ENCODE data around the gene RESP18. TPM values are rescaled to one million over a fixed set of nuclear protein-coding genes. Genes with fewer than 3 reads are reported as not detected.

RESP18 gene
- not detected in 2 replicates for total RNA-seq (2014; rRNA removed; shearing (Covaris generic))

DNA sequence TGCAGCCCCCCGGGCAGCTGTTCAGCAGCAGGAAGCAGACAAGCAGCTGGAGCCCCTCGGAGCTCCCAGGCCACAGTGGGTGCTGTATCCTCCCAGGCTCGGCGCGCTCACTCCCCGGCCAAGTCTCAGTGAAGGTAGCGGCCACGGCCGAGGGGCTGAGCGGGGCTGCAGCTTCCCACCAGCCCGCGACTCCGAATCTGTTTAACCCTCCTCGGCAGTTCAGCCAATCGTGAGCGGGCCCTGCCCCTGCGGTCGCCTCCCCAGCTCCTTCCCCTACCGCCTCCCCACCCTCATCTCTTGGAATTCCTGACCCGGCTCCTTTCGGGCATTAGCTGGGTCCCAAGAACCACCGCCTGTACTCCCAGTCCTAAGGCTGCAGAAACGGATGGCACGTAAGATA is at the start of gene RESP18:
Gene RESP18 (minus strand): TSS at position 203 of the 400 bp plus-strand sequence.
- no peak for DNase-seq (ENCODE audit: low spot score)

DNA sequence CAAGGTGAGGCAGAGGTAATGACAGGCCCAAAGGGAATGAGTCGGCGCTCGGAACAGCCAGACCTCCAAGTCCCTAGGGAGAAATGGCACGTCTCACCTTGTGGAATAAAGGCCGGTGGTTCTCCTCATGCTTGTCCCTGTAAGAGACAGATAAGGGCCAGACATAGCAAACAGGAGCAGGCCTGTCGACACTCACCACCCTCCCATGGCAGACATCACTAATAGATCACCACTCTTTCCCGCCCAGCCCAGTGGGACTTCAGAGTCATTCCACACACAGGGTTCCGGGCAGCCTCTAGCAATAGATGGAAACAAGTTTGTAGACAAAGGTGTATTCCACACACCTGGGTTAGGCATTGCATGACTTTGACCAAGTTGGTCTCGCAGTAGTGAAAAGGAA is 48.9 kb upstream of the RESP18 start:
- DNase-seq (ENCODE audit: low spot score) = no peak

DNA sequence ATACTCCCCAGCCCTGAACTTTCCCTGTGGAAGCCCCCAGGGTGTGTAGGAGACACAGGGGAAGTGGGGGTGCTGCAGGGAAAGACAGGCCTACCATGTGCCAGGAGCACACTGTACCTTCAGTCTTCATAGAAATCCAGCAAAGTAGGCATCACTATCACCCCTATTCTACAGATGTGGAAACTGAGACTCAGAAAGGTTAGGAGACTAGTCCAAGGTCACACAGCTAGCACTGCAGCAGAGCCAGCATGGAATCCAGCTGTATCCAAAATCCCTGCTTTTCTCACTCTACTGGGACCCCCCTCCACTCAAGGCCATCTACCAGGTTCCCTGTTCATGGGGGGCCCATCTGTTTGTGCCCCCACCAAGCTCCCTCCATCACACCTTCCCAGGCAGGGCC is 48.4 kb upstream of the RESP18 start:
- DNase-seq (ENCODE audit: low spot score) = no peak

DNA sequence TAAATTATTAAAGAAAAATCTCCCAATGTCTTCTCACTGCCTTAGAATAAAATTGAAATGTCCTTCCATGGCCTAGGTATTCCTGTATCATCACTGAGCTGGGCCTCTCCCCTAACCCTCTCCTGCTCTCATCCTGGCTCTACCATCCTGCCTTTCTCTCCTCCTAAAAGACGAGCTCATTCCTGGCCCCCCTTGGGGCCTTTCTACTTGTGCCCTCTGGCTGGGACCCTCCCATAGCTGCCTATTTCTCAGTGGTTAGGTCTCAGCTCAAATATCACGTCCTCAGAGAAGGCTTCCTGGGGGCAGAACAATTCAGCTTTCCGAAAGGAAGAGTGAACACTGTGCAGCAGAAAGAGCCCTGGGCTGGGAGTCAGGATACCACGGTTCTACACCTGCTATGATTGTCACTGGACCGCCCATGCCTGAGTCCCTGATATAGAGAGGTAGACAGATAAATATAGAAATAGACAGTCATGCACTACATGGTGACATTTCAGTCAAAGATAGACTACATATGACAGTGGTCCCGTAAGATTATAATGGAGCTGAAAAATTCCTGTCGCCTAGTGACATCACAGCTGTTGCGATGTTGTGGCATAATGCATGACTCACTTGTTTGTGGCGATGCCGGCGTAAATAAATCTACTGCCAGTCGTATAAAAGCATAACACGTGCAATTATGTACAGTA is 45.8 kb upstream of the RESP18 start:
- no peak for DNase-seq (ENCODE audit: low spot score)

DNA sequence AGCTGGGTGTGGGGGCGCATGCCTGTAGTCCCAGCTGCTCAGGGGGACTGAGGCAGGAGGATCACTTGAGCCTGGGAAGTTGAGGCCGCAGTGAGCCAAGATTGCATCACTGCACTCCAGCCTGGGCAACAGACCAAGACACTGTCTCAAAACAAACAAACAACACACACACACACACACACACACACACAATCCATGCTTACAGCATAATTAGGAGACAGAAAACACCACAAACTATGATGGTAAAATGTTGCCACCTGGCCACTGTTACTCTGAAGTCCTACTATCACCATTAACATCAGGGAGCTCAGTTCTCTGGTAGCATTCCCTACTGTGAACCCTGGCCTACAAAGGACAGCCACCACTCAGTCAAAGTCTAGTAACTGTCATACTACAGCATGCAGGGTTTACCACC is 36.9 kb upstream of the RESP18 start:
- peak; percentile 16 for DNase-seq (ENCODE audit: low spot score)

DNA sequence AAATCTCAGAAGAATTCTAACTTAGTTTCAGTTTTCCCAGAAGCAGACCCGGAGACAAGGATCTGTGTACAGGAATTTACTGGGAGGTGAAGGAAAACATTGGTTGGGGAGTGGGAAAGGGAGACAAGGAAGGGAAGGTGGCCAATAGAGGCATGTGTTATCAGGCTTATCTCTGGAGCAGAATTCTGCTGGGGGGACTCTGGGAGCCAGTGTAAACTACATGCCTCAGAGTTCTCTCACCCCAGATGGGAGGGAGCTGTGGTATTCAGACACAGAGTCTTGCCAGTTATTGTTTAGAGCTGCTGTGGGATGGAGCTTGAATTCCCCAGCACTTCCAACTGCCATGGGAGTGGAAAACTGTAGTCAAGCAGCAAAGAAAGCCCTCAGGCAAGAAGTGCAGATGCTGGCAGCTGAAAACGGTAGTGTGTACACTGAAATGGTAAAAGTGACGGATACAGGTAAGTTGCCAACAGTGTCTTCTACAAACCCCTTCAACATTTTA is 36.2 kb upstream of the RESP18 start:
- DNase-seq (ENCODE audit: low spot score) = no peak

DNA sequence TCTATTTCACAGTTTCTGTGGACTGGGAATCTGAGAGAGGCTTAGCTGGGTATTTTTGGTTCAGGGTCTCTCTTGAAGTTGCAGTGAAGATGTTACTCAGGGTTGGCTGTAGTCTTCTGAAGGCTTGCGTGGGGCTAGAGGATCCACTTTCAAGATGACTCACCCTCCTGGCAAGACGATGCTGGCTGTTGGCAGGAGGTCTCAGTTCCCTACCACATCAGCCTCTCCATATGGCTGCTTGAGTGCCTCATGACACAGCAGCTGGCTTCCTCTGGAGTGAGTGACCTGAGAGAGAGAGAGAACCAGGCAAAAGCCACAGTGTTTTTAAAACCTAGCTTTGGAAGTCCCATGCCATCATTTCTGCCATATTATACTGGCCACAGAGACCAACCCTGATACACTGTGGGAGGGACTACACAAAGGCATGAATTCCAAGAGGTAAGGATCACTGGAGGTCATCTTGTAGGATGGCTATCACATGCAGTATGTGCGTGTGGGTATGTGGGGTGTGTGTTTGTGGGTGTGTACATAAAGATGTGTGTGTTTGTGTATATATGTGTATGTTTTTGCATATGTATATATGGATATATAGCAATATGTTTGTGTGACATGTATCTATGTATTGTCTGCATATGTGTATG is 30.1 kb upstream of the RESP18 start:
- DNase-seq (ENCODE audit: low spot score) = no peak

DNA sequence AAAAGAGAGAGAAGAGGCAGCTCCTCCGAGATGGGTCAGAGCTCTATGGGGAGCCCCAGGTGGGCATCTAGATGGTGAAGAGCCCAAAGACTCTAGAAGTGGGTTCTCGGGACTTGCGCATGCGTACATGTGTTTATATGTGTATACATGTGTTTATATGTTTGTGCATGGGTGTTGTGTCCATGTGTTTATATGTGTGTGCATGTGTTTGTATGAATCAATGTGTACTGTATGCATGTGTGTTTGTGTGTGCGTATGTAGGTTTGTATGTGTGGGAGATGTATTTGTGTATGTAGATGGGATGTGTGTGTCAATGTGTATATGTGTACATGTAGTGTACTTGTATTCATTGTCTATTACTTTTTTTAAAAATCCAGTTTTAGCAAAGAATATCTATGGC is 29.5 kb upstream of the RESP18 start:
- no peak for DNase-seq (ENCODE audit: low spot score)

DNA sequence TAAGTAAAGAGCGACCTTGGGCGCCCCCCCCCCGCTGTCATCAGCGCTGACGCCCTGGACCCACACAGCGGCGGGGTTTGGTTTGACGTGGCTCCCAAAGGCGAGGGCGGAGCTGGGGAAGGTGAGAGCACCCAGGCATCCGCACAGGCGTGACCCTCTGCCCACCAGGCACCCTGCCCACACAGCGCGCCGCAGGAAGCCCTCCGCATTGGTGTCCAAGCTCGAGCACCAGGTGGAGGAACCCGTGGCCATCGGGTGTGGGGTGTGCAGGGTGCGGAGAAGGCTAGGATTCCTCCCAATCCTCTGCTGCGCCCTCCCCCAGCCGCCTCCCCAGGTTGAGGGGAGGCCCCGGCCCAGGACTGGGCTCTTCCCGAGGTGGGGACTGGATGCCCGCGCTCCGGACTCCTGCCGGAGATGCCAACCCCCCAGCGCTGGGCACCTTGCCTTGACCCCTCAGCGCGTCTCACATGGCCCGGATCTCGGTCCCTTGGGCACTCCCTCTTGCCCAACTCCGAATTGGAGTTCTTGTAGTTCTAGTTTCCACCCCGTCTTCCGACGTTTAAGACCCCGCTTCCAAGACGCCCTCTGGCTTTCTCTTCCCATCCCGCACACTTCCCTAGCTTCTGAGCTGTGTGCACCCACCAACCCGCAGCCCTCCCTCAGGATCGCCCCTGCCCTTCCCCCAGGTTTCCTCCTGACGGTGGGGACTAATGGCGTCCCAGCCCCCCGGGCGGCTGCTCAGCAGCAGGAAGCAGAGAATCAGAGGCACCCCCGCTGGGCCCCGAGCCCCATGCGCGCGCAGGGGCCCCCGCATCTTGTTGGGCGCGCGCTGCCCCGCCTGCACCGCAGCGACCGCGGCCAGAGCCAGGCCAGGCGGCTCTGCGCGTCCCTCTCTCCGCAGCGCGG is 25.9 kb upstream of the RESP18 start:
- no peak for DNase-seq (ENCODE audit: low spot score)

DNA sequence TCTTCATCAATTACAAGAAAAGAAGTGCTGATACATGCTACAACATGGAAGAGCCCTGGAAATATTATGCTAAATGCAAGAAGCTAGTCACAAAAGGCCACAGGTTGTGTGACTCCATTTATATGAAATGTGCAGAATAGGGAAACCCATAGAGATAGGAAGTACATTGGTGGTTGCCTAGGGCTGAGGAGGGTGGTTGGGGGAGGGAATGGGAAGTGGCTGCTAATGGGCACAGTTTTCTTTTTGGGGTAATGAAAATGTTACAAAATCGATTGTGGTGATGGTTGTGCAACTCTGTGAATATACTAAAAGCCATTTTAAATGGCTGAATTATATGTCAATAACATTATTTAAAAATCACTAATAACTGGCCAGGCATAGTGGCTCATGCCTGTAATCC is 24.3 kb upstream of the RESP18 start:
- DNase-seq (ENCODE audit: low spot score) = no peak

DNA sequence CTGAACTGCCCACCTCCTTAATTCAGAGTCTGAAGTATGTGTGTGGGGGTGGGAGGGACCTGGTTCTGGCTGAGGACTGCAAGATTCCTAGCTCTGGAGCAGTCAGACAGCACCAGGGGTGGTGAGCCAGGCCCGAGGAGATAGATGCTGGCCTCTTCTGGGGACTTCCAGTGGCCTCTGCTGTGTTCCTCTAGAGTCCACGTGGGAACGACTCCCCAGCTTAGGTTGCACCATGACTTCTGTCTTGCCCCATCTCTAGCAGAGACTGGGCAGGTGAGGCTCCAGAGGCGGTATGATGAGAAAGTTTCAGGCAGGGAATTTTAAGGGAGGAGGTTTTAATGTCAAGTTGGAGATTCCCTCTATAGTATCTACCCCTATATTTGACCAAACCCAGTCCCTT is 22.0 kb upstream of the RESP18 start:
- DNase-seq (ENCODE audit: low spot score) = no peak

DNA sequence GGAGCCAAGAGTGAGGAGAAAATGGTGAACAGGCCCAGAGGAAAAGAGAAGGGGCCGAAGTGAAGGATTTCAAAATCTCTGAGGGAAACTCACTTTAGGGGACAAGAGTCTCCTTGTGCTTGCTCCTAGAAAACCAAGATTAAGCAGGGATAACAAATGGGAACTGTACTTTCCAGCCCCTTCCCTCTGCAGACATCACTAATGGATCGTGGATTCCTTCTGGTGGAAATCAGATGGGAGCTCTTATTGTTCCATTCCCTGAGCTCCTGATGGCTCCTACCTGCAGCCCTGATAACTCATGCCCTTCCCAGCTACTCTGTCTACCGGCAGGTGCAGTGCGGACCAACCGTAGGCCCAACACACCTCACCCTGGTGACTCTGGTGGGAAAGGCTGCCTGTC is 20.6 kb upstream of the RESP18 start:
- no peak for DNase-seq (ENCODE audit: low spot score)

DNA sequence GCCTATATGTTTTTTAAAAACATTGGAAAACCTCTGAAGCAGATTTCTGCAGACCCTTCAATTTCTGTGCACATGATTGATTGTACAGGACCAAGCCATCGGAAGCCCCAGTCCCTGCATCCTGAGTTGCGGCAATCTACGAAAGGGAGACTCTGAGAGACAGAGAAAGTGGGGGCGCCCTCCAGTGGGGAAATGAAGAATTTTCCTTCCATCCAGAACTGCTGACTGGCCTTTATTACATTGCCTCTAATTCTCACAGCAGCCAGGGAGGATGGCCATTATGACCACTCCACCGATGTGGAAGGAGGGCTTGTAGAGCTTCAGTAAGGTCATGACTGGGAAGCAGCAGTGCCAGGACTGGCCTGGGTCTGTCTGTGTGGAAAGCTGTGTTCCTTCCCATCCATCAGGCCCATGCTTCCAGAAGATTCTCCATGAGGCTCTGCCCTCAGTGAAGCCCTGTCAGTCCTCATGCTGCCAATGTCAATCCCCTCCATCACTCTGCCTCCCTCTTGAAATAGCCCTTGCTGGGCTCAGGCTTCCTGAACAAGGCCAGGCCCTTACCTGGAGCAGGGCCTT is 20.0 kb upstream of the RESP18 start:
- peak; percentile 82 for DNase-seq (ENCODE audit: low spot score)

DNA sequence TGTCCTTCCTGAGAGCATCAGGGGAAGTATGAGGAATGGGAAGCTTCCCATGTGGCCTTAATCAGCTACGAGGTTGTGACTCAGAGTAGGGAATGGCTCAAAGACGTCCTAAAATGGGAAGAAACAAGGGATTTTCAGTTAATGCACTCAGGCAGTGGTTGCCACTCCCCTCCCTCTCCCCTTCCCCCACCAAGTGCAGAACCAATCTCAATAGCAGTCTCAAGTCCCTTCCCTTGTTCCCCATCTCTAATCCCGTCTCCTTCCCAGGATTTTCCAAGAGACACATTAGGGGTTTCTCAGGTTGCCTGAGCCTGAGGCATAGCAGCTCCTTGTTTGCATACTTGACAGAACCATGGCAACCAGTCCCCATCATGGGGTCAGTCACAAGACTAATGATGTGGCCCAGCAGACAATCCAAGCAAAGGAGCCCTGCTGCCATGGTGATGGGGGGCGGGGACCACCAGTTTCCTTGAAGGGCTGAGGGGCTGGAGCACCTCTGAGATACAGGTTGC is 18.2 kb upstream of the RESP18 start:
- no peak for DNase-seq (ENCODE audit: low spot score)

DNA sequence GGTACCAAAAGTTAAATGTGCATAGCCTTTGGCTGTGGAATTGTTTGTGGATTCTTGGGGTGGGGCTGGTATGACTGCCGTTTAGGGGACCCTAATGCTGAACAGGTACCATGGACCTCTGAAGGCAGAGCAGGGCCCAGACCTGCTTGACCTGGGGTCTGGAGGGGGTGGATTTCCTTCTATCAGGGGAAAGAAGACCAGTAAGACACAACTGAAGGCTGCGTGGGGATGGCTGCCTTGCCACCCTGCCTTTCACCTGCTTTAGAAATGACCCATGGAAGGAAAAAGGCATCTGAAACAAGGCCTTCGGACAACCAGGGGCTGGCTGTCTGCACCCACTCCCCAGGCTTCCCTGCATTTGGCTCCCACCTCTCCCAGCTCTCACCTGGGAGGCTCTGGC is 17.7 kb upstream of the RESP18 start:
- no peak for DNase-seq (ENCODE audit: low spot score)

DNA sequence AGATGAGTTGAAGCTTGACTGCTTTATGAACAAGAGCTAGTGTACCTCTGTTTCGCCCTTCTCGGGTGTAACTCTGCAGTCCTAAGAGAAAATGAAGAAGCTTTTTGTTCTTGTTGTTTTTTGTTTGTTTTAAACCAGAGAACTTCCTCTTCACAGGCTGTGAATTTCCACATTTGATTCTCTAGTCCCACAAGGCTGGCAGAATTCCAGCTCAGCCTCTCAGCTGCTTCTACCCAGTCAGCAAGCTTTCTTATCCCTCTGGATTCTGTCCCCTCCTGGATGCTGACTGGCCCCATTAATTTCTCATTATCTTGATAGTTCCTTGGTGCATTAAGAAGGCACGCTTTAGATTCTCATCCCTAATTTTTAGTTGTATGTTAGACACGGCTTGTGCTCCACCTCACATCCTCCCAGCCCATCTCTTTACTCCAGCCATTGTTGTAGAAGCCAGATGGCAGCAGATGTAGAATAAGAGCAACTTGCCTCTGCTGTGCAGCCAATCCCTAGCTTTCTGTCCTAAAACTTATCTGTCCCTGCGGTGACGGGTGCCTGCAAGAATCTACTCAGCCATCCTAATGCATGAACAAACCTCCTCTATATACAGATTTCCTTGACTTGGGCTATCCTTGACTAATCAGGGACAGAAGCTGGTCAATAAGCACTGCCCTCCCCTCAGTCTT is 12.3 kb upstream of the RESP18 start:
- peak; percentile 59 for DNase-seq (ENCODE audit: low spot score)

DNA sequence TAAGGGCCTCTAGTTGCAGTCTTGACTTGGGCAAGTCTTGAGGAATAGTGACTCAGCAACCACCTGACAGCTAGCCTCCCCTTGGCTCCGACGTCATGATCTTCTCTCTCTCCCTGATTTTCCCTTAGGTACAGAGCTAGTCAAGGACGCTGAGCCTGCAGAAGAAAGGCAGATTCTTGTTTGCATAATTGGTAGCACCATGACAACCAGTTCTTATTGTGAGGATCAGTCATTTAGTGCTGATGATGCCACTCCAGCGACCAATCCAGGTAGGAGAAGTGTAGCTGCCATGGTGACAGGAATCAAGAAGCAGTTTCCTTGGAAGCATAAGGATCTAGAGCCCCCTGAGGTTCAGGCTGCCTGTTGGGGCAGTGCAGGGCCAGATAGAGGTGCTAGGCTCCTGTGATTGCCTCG is 2.8 kb upstream of the RESP18 start:
- no peak for DNase-seq (ENCODE audit: low spot score)

DNA sequence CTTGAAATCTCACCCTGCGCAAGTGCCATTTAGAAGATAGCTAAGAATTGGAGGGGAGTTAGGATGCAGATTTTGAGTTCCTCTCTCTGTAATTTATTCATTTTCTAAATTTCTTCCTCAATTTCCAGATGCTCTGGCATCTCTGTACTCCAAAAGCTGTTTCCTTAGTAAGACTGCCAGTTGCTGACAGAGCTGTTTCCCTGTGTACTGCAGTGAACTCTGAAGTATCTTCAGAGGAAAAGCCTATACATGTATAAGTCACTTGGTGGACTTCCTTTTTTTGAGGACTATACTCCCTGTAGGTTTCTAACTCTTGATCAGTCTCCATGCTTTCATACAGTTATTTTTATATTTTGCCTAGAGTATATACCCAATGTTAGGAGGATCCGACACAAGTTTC is 1.5 kb upstream of the RESP18 start:
- DNase-seq (ENCODE audit: low spot score) = no peak

DNA sequence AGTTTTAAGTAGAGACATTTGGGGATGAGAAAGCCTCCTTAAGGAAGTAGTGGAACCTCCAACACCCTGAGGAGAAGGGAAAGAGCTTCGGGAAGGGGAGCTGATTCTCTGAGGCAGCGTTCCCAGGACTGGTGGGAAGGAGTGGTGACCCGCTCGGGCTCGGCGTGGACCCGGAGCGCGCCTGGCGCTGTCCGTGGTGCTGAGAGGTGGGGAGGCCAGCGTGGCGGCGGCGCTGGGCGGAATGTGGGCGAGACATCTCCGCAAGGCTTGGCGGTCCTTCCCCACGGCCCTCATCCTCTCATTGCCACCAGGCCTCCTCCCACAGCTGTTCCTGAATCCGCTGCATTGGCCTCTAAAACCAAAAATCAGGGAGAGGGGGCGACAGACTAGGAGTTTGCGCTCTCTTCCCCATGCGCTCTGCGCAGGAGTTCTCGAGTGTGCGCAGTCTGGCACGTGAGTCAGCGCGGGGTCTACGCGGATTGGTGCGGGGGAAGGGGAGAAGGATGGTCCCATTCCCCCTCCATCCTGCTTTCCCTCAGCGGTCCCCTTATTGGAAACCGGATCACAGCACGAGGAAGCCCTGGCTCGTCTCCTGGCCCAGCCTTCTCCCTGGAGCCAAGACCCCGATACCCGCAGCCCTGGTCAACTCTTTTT is 857 bp downstream of the RESP18 start:
- DNase-seq (ENCODE audit: low spot score) = no peak

DNA sequence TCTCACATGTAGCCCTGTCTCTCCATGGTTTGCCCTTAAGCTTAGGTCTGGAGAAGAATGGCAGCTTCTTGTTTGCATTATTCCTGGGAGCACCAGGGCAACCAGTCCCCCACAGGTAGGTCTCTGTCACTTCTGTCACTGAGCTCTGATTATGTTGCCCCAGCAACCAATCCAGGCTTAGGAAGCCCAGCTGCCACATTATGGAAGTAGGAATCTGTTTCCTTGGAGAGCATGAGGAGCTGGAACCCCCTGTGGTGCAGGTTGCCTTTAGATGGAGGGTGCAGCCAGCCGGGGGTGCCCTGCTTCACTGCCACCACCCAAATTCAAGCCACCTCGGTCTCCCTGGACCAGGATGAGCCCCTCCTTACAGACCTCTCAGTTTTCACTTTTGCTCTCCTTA is 4.8 kb downstream of the RESP18 start:
- no peak for DNase-seq (ENCODE audit: low spot score)
